22Rv1 (cell line): Measurements from ENCODE around the gene LCN9.

ENCODE experiments used
- ZFX ChIP-seq: fragments of 450-650 bp; IDR thresholded peaks from 2 replicates; pipeline ENCODE4 v1.6.1; 2017; ENCODE audit warnings: antibody characterized with exemption, borderline replicate concordance
- TF ChIP-seq, protein P1 (sequence below): fragments of 450-650 bp; IDR thresholded peaks from 2 replicates; pipeline ENCODE4 v1.5.1; 2017; ENCODE audit warnings: mild to moderate bottlenecking

- TF ChIP-seq, protein P1, sequence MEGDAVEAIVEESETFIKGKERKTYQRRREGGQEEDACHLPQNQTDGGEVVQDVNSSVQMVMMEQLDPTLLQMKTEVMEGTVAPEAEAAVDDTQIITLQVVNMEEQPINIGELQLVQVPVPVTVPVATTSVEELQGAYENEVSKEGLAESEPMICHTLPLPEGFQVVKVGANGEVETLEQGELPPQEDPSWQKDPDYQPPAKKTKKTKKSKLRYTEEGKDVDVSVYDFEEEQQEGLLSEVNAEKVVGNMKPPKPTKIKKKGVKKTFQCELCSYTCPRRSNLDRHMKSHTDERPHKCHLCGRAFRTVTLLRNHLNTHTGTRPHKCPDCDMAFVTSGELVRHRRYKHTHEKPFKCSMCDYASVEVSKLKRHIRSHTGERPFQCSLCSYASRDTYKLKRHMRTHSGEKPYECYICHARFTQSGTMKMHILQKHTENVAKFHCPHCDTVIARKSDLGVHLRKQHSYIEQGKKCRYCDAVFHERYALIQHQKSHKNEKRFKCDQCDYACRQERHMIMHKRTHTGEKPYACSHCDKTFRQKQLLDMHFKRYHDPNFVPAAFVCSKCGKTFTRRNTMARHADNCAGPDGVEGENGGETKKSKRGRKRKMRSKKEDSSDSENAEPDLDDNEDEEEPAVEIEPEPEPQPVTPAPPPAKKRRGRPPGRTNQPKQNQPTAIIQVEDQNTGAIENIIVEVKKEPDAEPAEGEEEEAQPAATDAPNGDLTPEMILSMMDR = no peak
- no peak for TF ChIP-seq ZFX
Observed at GRCh38 chr9:135704483-135704882, 41.4 kb downstream of the LCN9 start.
